BE2C (cell line): ENCODE results near the gene NTRK3.

Source experiments
- DNase-seq: peaks from one replicate; pipeline ENCODE4 v3.0.0-alpha.2; 2020
- H3K27me3 ChIP-seq: fragments of 250-450 bp; sonication (Bioruptor Pico); 2 replicates; pipeline ENCODE4 v1.5.1; 2020; ENCODE audit warnings: mild to moderate bottlenecking
- H3K36me3 ChIP-seq: fragments of 250-450 bp; sonication (Bioruptor Pico); 2 replicates; pipeline ENCODE4 v1.5.1; 2020; ENCODE audit warnings: mild to moderate bottlenecking
- H3K4me1 ChIP-seq: fragments of 250-450 bp; sonication (Bioruptor Pico); 2 replicates; pipeline ENCODE4 v1.5.1; 2020
- H3K4me3 ChIP-seq: 2 replicates; pipeline ENCODE4 v1.5.1; 2011; ENCODE audit warnings: low read depth, low read length
- H3K9me3 ChIP-seq: fragments of 250-450 bp; sonication (Bioruptor Pico); 2 replicates; pipeline ENCODE4 v1.5.1; 2020
- TF ChIP-seq, protein P1 (sequence below): IDR thresholded peaks from 2 replicates; pipeline ENCODE4 v1.5.1; 2012; ENCODE audit warnings: mild to moderate bottlenecking, low read depth, low read length

NTRK3 gene

GRCh38 chr15:88218557-88219221, 37.9 kb downstream of the NTRK3 start:
- Histone ChIP-seq H3K27me3 (no peaks in the 10 kb centered on the region), H3K4me3 (no peak overlapping the region), H3K4me1 (no peaks in the 10 kb centered on the region), H3K36me3 (no peaks in the 10 kb centered on the region), H3K9me3 (no peaks in the 10 kb centered on the region)
- DNase-seq: no peak
- TF ChIP-seq, protein P1, sequence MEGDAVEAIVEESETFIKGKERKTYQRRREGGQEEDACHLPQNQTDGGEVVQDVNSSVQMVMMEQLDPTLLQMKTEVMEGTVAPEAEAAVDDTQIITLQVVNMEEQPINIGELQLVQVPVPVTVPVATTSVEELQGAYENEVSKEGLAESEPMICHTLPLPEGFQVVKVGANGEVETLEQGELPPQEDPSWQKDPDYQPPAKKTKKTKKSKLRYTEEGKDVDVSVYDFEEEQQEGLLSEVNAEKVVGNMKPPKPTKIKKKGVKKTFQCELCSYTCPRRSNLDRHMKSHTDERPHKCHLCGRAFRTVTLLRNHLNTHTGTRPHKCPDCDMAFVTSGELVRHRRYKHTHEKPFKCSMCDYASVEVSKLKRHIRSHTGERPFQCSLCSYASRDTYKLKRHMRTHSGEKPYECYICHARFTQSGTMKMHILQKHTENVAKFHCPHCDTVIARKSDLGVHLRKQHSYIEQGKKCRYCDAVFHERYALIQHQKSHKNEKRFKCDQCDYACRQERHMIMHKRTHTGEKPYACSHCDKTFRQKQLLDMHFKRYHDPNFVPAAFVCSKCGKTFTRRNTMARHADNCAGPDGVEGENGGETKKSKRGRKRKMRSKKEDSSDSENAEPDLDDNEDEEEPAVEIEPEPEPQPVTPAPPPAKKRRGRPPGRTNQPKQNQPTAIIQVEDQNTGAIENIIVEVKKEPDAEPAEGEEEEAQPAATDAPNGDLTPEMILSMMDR: no peak

GRCh38 chr15:88215066-88215648, 41.4 kb downstream of the NTRK3 start:
- DNase-seq: no peak
- no peaks in the 10 kb centered on the region for H3K27me3 ChIP-seq
- H3K4me1 ChIP-seq: no peaks in the 10 kb centered on the region
- no peak overlapping the region for H3K4me3 ChIP-seq
- H3K9me3 ChIP-seq: no peaks in the 10 kb centered on the region
- no peaks in the 10 kb centered on the region for H3K36me3 ChIP-seq
- TF ChIP-seq, protein P1: no peak

- TF ChIP-seq, protein P1: no peak
- H3K9me3 ChIP-seq: no peaks in the 10 kb centered on the region
- no peaks in the 10 kb centered on the region for H3K4me1 ChIP-seq
- no peak overlapping the region for H3K4me3 ChIP-seq
- DNase-seq: no peak
- no peaks in the 10 kb centered on the region for H3K36me3 ChIP-seq
- H3K27me3 ChIP-seq: no peaks in the 10 kb centered on the region
These were observed 47.4 kb downstream of the NTRK3 start for GRCh38 chr15:88209111-88209510.

DNA sequence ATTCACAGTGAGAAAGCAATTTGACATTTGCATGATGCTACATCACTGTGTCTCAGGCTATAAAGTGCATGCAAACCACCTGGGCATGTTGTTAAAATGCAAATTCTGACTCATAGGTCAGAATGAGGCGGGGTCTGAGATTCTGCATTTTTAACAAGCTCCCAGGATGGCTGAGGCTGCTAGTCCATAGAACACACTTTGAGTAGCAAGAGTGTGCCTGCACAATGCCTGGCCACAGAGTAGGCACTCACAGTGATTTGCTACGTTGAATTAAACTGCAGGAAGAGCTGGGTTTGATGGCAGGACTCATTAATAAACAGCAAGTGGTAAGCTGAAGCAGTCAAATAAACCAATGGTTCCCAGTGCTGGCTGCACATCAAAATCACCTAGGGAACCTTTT, 48.1 kb downstream of the NTRK3 start:
- H3K4me1 ChIP-seq: no peaks in the 10 kb centered on the region
- DNase-seq: no peak
- no peaks in the 10 kb centered on the region for H3K27me3 ChIP-seq
- H3K9me3 ChIP-seq: no peaks in the 10 kb centered on the region
- TF ChIP-seq, protein P1: no peak
- H3K4me3 ChIP-seq: no peak overlapping the region
- no peaks in the 10 kb centered on the region for H3K36me3 ChIP-seq

DNA sequence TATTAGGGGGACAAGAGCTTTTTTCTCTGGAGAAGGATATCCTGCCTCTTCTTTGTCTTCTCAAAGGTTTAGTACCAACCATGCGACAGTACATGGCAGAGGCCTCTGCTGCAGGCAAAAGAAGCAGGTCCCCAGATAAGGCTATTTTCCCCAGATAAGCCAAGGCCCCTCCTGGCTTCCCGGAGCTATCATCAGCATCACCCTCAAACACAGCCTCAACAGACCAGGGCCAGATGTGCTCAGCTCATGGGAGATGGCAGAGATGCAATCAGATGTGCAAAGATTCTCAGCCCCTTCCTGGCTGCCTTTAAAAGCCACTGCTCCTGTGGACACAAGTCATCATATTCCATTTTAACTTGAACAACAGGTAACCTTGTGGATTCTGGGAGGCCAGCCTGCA, 49.0 kb downstream of the NTRK3 start:
- TF ChIP-seq, protein P1: no peak
- no peaks in the 10 kb centered on the region for H3K36me3 ChIP-seq
- no peaks in the 10 kb centered on the region for H3K9me3 ChIP-seq
- no peaks in the 10 kb centered on the region; the same call in 1 of the 2 replicates for H3K4me1 ChIP-seq
- H3K4me3 ChIP-seq: no peak overlapping the region
- DNase-seq: no peak
- H3K27me3 ChIP-seq: no peaks in the 10 kb centered on the region

GRCh38 chr15:88204584-88204983, 52.0 kb downstream of the NTRK3 start:
- no peaks in the 10 kb centered on the region for H3K27me3 ChIP-seq
- H3K4me1 ChIP-seq: no peaks in the 10 kb centered on the region; the same call in 1 of the 2 replicates
- H3K9me3 ChIP-seq: no peaks in the 10 kb centered on the region
- DNase-seq: no peak
- TF ChIP-seq, protein P1: no peak
- no peak overlapping the region for H3K4me3 ChIP-seq
- no peaks in the 10 kb centered on the region for H3K36me3 ChIP-seq
